AG04449 (cell line): ENCODE measurements around the gene TFF2.

ENCODE experiments used
- CTCF ChIA-PET: fragments of 350-600 bp; formaldehyde crosslinking; extraction: SDS; loops from one replicate; lab custom pipeline; 2021; ENCODE audit warnings: antibody characterized with exemption; lab: Yijun Ruan, JAX
- POLR2A ChIA-PET: fragments of 400-600, 350-600 bp; formaldehyde crosslinking; extraction: SDS; loops from one replicate; lab custom pipeline; 2020; ENCODE audit warnings: antibody characterized with exemption, inconsistent platforms; lab: Yijun Ruan, JAX
- DNase-seq: peaks from one replicate; pipeline ENCODE4 v3.0.0-alpha.2; 2010; ENCODE audit warnings: low read depth, low spot score
- H3K4me3 ChIP-seq: 2 replicates; pipeline ENCODE4 v1.5.1; 2011; ENCODE audit warnings: low read depth, mild to moderate bottlenecking, control low read depth, low read length
- TF ChIP-seq, protein P1 (sequence below): IDR thresholded peaks from one replicate; pipeline ENCODE4 v1.5.1; 2011; ENCODE audit warnings: mild to moderate bottlenecking, moderate library complexity, low read length, control low read depth, inconsistent platforms; ENCODE audit not compliant: insufficient read depth; ENCODE audit errors: missing control alignments

TFF2 gene

DNA sequence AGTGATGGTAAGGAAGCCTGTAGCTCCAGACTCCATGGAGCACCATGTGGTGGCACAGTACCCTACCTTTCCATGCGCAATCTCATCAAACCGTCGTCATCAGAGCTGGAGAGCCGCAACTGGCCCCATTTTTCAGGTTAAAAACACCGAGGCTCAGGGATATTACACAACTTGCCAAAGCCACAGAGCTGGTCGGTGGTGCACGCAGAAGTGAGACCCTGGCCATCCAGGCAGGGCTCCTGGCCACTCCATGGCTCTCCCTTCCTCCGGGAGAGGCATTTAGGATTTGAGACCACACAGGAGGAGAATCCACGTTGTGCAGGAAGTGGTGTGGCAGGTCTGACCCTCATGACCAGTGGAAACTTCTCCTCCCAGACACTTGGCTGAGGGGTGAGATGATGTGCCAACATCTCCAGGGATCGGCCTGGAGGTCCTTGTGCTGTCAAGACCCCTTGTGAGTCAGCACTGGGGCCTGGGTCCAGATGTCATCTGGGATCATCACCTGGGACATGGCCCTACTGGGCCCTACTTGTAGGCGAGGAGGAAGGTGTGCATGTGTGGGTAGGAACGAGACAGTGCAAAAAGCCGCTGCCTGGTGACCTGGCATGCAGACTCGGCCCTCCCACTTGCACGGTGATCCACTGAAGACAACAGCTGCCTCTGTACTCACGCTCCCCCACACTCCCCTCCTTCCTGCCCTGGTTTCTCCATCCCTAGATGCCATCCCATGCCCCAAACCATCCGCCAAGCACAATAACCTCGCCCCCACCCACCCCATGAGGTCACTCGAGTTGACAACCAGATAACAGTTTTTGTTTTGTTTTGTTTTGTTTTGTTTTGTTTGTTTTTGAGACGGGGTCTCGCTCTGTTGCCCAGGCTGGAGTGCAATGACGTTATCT, 46.0 kb downstream of the TFF2 start:
- POLR2A ChIA-PET, result no interaction called here
- no peak for DNase-seq
- H3K4me3 ChIP-seq, result no peak overlapping the region
- CTCF ChIA-PET, result no interaction called here
- TF ChIP-seq, protein P1, sequence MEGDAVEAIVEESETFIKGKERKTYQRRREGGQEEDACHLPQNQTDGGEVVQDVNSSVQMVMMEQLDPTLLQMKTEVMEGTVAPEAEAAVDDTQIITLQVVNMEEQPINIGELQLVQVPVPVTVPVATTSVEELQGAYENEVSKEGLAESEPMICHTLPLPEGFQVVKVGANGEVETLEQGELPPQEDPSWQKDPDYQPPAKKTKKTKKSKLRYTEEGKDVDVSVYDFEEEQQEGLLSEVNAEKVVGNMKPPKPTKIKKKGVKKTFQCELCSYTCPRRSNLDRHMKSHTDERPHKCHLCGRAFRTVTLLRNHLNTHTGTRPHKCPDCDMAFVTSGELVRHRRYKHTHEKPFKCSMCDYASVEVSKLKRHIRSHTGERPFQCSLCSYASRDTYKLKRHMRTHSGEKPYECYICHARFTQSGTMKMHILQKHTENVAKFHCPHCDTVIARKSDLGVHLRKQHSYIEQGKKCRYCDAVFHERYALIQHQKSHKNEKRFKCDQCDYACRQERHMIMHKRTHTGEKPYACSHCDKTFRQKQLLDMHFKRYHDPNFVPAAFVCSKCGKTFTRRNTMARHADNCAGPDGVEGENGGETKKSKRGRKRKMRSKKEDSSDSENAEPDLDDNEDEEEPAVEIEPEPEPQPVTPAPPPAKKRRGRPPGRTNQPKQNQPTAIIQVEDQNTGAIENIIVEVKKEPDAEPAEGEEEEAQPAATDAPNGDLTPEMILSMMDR, result no peak

DNA sequence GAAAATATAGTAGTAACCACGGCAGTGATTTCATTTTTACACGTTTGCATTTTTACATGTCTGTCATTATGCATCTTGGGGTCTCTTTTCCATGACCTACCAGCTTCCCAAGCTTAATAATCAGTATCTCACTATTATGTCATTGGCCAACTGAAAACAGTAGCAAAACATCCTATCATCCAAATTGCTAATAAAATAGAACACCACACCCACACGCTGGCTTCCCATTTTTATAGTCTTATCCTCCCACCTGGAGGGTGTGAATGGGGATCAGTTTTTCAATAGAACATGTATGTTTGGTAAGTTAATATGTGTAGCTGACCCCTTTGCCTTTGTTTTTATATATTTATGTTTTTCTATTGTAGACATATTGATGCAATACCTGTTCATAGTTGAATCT, 47.4 kb downstream of the TFF2 start:
- ChIA-PET POLR2A (no interaction called here), CTCF (no interaction called here)
- DNase-seq, result no peak
- TF ChIP-seq, protein P1, result no peak
- H3K4me3 ChIP-seq, result no peak overlapping the region

DNA sequence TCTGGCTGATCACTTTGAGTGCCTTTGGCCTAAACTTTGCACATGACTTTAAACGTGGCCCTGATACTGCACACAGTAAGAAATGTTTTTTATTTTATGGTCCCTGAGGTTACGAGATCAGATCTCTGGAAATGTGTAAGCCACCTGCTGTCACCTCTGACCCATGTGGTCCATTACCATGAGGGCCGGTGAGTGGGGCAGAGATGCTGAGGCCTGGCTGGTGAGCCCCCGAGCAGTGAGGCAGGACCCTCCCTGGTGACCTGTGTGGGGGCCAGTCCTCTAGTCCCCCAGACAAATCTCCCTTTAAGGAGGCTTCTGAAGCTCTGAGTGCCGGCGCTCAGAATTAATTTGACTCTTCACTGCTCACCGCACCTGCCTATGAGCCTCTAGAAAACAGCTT, 48.0 kb downstream of the TFF2 start:
- no peak for DNase-seq
- no peak overlapping the region for H3K4me3 ChIP-seq
- POLR2A ChIA-PET, result no interaction called here
- TF ChIP-seq, protein P1, result no peak
- CTCF ChIA-PET, result no interaction called here

DNA sequence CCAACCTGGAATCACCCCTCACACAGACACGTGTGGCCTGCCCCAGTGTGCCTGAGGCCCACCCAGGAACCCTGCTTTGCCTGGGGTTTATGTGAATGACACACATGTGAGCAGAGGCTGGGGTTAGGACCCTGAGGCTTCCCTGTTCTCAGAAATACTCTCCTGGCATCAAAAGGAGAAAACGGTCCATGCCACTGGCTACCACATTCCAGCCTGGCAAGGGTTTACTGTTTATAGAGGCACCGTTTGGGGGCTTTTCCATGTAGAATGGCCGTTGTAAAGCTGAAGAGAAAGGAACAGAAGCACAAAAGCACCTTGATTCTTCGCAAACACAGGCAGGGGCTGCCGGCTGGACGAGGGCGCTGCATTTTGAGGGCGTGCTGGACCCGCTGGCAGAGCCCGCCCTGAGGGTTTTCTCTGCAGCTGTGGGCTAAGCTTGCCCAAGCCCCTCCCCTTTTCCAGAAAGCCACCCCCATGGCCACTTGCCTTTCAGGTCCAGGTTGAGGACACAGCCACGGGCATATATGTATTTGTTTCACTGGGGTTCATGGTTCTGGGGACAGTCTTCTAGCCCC, 48.6 kb downstream of the TFF2 start:
- TF ChIP-seq, protein P1, result no peak
- H3K4me3 ChIP-seq, result no peak overlapping the region
- DNase-seq, result no peak
- ChIA-PET POLR2A (no interaction called here), CTCF (no interaction called here)

DNA sequence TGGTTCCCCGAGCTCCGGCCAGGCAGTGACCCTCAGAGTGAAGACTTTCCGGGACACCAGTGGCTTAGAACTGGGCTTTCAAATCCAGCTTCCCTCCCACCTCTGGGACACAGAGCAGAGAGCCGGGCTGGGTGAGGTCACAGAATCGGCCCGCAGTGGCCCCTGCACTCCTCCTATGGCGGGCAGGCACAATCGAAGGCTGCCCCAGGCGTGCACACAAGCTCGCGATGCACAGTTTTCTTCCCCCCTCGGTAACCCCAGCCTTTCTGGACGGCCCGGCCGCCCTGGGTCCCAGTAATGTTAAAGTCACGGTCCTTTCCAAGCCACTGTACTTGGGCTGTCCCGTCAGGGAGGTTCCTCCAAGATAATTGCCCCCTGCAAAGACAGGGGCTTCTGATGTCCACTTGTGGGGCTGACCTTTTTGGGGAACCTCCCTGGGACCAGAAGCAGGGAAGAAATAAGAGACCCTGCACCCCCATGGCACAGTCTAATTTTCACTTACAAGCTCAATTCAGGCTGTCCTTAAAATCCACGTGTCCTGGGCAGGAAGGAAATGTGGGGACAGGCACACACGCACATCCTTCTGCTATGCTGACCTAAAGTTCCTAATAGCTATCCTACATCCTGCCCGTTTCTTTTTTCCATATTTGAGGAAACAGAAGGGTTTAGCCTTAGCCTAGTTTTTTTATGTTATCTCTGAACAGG, 49.3 kb downstream of the TFF2 start:
- CTCF ChIA-PET, result interaction anchor here (0.9 kb wide), 1 partner anchor 8 kb away, joined by 5 read pairs; no protein-coding TSS in a partner anchor
- POLR2A ChIA-PET, result no interaction called here
- TF ChIP-seq, protein P1, result no peak
- H3K4me3 ChIP-seq, result no peak overlapping the region
- no peak for DNase-seq

DNA sequence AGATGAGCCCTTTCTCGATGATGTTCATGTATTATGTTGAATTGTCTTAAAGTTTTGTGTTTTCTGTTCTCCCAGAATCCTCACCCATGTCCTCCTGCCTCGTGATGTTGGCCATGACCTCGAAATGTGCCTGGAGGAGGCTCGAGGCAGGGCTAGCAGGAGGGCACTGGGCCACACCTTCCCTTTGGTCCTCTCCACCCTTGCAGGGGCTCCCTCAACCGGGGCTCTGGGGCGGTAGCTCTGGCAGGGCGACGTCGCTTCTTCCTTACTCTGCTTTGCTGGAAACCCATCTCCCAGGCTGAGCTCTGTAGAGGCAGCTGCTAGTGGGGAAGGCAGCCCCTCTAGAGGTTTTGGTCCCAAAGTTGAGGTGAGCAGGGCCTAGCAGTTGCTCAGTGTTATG, 49.8 kb downstream of the TFF2 start:
- ChIA-PET POLR2A (no interaction called here), CTCF (interaction anchor here (0.9 kb wide), 1 partner anchor 9 kb away, joined by 5 read pairs; no protein-coding TSS in a partner anchor)
- TF ChIP-seq, protein P1, result no peak
- H3K4me3 ChIP-seq, result no peak overlapping the region
- DNase-seq, result no peak
